ENCODE measurements around the gene COX8C. TPM values are rescaled to one million over a fixed set of nuclear protein-coding genes. Genes with fewer than 3 reads are reported as not detected.

The COX8C gene, protein sequence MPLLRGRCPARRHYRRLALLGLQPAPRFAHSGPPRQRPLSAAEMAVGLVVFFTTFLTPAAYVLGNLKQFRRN
- not detected for total RNA-seq

DNA sequence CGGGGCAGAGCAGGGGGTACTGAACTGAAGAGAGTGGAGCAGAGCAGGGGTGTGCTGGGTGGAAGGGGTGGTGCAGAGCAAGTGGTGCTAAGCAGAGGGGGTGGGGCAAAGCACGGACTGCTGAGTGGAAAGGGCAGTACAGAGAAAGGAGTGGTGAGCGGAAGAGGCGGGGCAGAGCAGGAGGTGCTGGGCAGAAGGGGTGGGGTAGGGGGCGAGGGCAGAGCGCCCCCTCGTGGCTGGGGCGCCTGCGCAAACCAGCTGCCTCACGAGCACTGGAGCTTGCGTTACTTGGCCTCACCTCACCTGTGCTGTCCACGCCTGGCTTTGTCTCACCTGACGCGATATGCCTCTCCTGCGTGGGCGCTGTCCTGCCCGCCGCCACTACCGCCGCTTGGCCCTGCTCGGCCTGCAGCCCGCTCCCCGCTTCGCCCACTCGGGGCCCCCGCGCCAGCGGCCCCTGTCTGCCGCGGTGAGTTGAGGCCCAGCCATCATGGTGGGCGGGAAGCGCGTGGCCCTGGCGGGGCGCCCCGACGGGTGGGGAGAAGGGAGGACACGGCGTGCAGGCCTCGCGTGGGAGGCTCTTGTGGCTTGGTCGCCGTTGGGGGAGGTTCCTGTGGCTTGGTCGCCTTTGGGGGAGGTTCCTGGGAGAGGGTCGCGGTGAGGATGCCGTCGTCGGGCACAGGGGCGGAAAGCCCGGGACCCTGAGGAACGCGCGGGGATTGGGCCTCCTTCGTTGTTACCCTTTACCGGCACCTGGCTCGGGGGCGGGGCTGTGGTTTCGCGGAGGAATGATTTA, at the start of gene COX8C:
COX8C (plus strand) TSS at position 257 of the 796 bp plus-strand sequence; CDS start at position 344, 87 bp downstream.

DNA sequence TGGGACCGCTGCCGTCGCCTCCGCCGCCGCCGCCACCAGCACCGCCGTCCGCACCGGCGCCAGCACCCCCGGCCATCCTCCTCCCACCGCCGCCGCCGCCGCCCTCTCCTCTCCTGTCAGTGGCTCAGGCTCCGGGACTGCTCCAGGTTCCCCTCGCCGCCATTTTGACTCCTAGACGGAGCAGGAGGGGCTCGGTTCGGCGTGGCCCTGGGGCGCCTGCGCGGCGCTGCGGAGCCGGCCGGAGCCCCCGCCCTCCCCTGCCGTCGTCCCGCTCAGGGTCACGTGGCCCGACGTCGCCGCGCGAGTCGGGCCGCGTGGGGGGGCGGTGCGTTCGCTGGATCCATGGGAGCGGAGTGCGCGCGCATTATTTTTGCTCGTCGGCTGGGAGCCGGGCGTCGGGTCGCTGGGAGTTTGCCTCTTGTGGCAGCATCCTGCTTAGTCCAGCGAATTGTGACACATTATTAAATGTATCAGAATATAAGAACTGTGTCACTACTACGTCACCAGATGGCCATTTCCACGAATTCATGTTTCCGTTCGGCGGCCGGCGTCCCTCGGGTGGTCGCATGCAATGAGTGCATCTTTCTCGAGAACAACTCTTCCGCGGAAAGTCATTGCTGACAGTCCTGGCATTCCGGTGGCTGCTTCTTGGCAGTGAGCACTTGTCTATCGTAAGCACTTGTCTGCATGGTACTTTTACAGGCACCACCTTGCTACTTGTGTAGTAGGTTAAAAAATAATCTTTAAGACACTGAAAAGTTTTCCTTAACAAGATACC, 13.9 kb upstream of the COX8C start, which contains the start of gene BTBD7:
BTBD7 (minus strand) TSS at position 184 of the 778 bp plus-strand sequence. CDS start 36,985 bp downstream, outside the sequence.

Small RNA genes within 50 kb of the gene (small RNA-seq; reads per million reads assigned to genes)
- not detected for gene RF00019 (ENCODE audit: low replicate concordance)

Other genes with a start within 250 kb of the COX8C start
- 32.2 TPM for gene ITPK1, start 231.3 kb upstream of the COX8C start, total RNA-seq
- gene MOAP1, start 162.3 kb upstream of the COX8C start, total RNA-seq: 59.5 TPM
- gene LYSET, start 161.9 kb upstream of the COX8C start, total RNA-seq: 13.5 TPM
- gene GON7, start 140.1 kb upstream of the COX8C start, total RNA-seq: 6.9 TPM
- gene UBR7, start 139.9 kb upstream of the COX8C start, total RNA-seq: 41.0 TPM
- 49.1 TPM for gene BTBD7, start 14.1 kb upstream of the COX8C start, total RNA-seq
- gene UNC79, start 83.8 kb downstream of the COX8C start, total RNA-seq: 94.2 TPM